T1000 (cell line): Measurements from ENCODE around the gene COG3.

ENCODE experiments used
- DNase-seq: peaks from one replicate; lab custom pipeline; 2025; ENCODE audit warnings: mixed read lengths; lab: John Stamatoyannopoulos, UW

COG3 gene

DNA sequence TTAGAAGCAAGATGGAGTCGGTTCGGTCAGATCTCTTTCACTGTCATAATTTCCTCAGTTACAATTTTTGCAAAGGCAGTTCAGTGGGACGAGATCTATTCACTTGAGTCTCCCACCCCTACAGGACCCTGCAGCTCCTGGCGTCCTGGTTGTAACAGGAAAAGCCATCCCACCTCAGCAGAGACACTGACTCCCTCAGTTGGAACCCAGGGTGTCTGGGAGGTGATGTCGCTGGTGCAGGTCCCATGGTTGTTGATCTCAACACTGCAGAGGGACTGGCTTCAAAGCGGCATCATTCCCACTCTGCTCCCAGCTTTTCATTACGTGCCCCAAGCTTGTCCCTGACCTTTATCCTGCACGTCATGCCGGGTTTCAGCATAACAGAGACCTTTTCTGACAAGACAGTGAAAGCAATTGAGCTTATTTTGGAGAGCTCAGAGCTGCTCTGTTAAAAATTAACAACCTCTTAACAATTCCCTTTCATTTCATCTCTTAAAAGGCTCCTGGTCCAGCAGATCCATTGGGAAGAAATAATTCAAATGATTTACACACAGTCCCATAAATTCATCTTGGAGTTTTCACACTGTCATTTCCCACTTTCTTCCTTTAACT is 17.6 kb upstream of the COG3 start:
- no peak for DNase-seq

GRCh38 chr13:45448965-45449559 is 15.7 kb upstream of the COG3 start:
- DNase-seq = no peak

DNA sequence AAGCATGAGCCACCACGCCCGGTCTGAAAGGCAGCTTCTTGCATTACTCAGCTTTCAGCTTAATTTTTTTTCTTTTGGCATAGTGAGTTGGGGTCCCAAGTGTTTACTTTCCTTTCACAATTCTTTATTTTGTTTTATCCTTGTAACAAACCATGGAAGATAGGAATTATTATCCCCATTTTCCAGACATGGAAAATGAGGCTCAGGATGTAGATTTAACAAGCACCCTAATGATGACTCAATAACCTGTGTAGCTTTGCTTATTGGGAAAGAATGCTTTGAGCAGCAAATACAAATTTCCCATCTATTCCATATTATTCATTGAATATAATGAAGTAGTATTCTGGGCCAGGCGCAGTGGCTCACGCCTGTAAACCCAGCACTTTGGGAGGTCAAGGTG is 13.5 kb upstream of the COG3 start:
- DNase-seq = no peak

DNA sequence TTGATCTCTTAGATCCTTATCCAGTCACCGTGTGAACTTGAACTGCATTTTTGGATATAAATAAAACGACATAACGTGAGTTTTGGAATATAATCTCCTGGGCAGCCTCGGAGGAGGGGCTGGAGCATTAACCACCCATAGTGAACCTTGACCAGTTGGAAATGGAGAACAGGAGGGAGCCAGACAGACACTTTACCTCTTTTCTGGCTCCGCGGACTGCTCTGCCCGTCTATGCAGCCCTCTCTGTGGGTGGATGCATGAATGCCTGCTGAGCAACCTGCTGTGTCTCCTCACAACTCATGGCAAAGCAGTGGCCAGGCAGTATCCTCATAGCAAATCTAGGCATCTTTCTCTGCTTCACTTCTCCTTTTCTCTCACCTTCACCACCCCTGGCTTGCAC is 10.5 kb upstream of the COG3 start:
- DNase-seq = no peak

DNA sequence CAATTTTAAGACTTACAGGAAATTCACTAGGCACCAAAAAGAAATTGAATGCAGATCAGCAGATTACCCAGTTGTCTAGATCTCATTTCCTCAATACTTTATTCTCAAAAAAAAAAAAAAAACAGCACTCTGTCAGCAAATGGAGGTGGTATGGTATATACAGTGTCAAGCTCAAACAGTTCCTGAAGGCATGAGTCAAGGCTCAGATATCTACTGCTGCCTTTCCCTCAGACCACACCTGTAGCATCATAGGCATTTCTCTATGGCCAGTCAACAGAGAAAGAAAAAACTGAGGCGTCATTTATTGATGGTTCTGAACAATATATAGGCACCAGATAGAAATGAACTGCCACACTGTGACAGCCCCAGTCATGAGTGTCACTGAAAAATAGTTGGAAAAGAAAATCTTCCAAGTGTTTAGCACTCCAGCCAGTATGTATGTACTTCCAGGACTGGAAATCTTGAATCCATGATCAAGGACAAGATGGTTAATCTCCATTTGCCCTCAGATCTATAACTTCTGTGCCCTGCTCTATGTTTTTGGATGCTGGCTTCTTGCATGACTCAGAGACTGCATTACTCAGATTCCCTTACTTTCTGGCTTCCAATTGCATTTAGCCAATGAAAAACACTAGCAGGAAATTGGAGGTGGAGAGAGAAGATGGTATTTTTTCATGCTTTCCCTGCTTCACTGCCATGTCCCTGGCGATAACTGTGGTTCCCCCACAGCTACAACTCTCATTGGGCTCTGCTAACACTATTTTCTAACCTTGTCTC is 8.4 kb upstream of the COG3 start:
- DNase-seq = no peak

DNA sequence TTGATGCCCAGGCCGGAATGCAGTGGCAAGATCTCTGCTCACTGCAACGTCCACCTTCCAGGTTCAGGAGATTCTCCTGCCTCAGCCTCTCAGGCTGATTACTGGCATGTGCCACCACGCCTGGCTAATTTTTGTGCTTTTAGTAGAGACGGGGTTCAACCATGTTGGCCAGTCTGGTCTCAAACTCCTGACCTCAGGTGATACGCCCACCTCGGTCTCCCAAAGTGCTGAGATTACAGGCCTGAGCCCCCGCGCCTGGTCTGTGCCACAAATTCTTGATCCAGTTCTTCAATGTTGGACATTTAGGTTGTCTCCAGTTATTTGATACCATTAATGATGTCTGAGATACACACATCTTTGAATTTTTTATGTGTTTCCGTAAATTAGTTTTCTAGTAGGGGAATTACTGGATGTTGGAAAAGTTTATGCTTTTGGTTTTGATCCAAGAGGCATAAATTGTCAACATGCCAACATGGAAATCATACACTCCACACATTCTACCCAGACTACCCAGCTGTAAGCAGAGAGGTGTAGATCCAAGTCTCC is 525 bp upstream of the COG3 start:
- no peak for DNase-seq

GRCh38 chr13:45466359-45466758 is 1.6 kb downstream of the COG3 start:
- DNase-seq = no peak

GRCh38 chr13:45468635-45469034 is 3.9 kb downstream of the COG3 start:
- DNase-seq = no peak

DNA sequence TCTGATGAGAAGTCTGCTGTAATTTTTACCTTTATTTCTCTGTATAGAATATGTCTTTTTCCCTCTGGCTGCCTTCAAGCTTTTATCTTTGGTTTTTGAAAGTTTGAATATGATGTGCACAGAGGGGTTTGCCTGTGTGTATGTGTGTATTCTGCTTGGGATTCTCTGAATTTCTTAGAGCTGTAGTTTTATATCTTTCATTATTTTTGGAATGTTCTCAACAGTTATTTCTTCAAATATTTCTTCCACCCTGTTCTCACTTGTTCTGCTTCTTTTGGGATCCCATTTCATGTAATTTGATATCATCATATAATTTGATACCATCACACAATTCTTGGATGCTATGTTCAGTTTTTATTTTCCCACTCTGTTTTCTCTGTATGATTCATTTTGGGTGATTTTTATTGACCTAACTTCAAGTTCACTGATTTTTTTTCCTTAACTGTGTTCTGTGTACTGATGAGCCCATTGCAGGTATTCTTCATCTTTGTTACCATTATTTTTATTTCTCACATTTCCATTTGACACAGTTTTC is 7.5 kb downstream of the COG3 start:
- DNase-seq = no peak

GRCh38 chr13:45473627-45474026 is 8.9 kb downstream of the COG3 start:
- DNase-seq = no peak

- DNase-seq = no peak
These were observed 10.1 kb downstream of the COG3 start for GRCh38 chr13:45474584-45475454.

DNA sequence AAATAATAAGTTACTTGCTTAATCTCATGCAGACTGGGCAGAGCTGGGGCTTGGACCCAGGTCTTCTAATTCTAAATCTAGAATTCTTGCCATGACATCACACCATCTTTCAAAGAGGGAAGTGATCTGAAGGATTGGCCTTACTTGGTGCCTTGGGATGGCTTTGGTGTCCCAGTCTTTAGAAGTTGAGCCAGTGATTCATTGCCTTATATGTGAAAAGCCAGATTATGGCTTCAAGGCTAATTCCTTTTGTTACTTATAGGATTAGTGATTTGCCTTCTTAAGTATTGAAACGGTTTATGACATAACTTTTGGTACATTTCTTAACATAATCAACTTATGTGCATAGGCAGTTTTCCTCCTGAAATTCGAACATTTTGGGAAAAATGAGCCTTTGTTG is 14.9 kb downstream of the COG3 start:
- no peak for DNase-seq

DNA sequence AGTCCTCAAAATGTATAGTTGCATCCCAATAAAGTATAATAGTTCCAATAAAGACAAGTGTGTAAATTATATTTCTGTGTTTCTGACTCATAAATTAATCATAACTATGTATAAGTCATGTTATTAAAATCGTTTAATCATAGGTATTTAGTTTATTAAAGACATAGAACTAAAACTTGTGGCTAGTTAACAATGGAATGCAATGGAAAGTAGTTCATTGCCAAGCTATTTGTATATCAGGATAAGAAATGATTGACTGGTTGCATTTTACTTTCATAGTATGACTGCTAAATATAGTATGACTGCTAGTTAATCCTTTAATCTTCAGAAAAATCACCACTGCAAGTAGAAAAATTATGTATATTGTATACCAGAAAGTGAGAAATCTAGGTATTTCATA is 16.9 kb downstream of the COG3 start:
- no peak for DNase-seq

DNA sequence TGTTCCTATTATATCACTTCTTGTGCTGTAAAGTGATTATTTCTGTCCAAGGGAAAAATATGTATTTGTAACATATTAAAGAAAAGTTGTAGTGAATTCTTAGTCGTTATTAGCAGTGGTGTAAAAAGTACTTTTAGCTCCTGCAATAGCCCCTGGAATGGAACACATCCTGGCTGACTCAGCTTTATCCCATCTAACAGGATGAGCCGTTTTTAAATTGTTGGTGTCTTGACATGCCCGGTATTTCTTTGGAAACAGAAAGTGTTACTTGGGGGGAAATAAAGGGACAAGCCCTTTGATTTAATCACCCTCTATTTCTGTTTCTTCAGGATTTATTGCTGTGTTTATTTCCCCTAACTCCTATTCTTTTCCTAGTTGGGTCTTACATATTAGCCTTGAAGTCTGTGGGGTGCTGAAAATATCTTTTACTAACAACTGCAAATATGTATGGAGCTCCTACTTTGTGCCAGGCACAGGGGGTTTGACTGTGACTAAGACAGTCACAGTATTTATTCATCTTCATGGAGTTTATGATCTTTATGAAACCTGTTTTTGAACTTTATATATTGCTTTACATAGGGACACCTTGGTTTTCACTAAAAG is 17.9 kb downstream of the COG3 start:
- DNase-seq = no peak

GRCh38 chr13:45487604-45488003 is 22.9 kb downstream of the COG3 start:
- DNase-seq = no peak

GRCh38 chr13:45490068-45490467 is 25.3 kb downstream of the COG3 start:
- DNase-seq = no peak

- DNase-seq = no peak
These were observed 27.8 kb downstream of the COG3 start for GRCh38 chr13:45492538-45492937.

DNA sequence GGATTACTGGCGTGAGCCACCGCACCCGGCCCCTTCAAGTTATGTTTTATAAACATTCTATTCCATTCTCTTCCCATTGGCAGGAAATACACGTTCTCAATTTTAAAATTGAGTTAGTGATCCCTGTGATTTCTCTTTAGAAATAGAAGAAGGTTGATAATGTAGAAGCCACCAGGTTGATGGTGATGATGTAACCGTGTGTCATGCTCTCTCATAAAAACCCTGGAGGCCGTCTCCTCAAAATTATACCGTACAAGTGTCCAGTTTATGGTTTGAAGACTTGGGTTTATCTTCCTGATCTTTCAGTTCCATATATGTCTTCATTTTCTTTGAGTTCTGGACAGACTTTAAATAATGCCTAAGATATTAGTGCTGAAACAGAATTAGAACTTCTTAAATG is 32.2 kb downstream of the COG3 start:
- DNase-seq = no peak

GRCh38 chr13:45500492-45501174 is 35.9 kb downstream of the COG3 start:
- no peak for DNase-seq

DNA sequence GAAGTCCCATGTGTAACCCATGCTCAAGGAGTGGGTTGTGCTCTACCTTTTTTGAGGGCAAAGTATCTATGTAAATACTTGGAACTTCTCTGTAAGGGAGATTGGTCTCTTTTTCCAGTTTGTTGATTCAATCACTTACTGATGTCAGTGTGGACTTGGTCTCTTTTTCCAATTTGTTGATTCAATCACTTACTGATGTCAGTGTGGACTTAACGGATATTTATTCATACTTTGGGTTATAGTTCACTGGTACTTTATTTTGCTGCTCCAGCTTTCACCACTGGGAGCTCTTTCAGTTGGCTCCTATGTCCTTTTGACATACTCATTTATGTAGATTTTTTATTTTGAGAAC is 36.4 kb downstream of the COG3 start:
- DNase-seq = no peak

DNA sequence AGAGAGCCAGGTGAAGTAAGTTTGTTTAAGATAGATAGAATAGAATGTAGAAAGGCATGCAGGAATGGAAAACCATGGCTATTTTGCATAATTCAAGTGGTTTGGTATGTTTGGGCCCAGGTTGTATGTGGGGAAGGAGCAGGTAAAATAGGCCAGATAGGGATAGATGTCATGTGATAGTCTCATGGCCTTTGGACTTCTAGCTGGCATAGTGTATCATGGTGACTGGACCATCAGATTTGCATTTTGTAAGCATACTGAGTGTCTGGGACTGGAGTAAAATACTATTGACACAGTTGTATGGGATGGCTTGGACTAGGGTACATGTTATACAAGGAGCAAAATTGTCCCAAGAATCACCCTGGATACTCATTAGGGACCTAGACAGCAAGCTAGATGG is 38.9 kb downstream of the COG3 start:
- no peak for DNase-seq
